SHP77 (cell line): ENCODE measurements around the gene E2F4.

Source experiments
- DNase-seq, 2 experiments: peaks; one replicate each; lab custom pipeline; 2025; lab: John Stamatoyannopoulos, UW

The E2F4 gene

DNA sequence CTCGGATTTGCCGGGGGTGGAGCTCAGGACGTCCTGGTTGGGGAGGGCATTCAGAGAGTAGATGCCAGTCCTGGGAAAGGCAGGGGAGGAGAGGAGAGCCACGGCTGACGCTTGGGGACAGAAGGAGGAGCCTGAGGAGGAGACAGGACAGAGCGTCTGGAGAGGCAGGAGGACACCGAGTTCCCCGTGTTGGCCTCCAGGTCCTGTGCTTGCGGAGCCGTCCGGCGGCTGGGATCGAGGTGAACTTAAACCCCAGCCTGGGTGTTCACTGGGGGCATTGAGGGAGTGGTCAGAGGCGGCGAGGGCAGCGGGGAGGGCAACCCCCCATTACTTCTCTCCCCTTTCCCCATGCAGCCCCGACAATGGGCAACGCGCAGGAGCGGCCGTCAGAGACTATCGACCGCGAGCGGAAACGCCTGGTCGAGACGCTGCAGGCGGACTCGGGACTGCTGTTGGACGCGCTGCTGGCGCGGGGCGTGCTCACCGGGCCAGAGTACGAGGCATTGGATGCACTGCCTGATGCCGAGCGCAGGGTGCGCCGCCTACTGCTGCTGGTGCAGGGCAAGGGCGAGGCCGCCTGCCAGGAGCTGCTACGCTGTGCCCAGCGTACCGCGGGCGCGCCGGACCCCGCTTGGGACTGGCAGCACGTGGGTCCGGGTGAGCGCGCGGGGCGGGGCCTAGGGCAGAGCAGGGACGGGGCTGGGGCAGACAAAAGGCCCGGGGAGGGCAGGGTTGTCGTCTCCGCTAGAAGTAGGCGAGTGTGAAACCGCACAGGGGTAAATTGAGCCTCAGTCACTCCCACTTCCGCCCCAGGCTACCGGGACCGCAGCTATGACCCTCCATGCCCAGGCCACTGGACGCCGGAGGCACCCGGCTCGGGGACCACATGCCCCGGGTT is 17.9 kb upstream of the E2F4 start:
- DNase-seq: peak; percentile 84 to 90

- DNase-seq: no peak
Observed at GRCh38 chr16:67174706-67175231, 17.2 kb upstream of the E2F4 start.

DNA sequence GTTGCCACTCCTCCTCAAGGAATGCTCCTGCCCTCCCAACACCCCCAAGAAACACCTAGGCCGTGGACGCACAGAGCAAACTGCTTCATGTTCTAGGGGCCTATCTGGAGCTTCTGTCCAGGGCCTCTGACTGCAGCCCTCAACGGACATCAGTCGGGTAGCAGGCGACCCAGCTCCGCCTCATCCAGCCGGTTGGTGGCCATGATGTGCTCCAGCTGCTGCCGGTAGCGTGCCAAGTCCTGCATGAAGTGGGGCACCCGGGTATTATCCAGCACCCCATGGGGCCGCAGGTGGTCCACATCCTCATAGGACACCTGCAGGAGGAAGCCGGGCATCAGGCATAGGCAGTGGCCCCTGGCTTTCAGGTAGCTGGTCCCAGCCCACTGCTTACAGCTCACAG is 15.3 kb upstream of the E2F4 start:
- no peak for DNase-seq

GRCh38 chr16:67177743-67178699 is 13.9 kb upstream of the E2F4 start:
- DNase-seq: peak; percentile 38 to 77

DNA sequence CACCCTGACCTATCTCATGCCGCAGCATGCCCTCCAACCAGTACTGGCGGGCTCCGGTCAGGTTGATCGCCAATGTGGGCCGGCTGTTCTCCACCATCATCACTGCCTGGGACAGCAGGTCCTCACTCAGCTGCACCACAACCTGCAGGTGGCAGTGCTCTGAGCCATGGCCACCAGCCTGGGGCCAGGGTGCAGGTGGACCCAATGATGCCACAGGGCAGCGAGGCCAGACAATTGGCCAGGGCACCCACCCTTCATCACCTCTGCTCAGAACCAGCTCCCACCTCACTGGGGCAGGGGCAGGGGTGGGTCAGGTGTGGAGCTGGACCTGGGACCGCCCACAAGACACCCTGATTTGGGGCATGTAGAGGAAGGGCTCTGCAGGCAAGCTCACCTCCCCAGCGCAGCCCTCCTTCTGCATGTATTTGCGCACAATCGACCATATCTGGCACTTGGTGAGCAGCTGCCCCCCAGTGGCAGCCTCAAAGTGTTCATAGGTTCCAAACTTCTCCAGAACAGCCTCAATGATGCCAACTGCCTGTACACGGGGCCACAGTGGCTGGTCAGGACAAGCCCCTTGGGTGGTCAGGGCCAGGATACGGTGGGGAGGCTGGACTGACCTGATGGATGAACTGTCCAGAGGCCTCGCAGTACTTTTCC is 12.4 kb upstream of the E2F4 start:
- peak in 1 of 2 experiments; percentile 17 for DNase-seq

GRCh38 chr16:67180166-67180565 is 11.8 kb upstream of the E2F4 start:
- no peak for DNase-seq

- no peak for DNase-seq
Observed at GRCh38 chr16:67181346-67181745, 10.6 kb upstream of the E2F4 start.

DNA sequence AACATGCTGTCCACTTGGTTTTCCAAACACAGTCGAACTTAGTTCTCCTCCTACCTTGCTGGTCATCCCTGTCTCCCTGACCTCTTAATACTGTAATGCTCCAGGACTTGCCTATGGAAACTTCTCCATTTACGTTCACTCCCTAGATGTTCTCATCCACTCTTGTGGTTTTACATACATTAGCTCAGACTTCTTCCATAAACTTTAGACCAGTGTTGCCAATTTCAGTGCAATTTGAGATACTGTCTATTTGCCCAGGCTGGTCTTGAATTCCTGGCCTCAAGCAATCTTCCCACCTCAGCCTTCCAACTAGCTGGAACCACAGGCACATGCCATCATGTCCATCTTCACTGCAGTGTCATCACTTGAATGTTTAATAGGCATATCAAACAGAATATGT is 9.7 kb upstream of the E2F4 start:
- no peak for DNase-seq

DNA sequence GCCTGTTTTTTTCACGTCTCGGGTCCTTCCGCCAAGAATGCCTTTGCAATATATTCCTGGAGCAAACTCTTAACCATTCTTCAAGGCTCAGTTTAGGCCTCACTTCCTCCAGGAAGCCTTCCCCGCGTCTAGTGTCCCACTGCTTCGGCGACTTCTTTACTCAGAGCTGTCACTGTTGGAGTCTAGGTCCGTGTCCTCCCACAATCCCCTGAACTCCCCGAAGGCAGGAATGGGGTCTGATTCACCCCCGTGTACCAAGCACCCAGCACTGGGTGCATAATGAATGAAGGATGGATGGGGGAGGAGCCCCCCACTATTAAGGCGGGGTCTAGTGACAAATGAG is 8.7 kb upstream of the E2F4 start:
- DNase-seq: no peak

- peak; percentile 95 to 97 for DNase-seq
Observed at GRCh38 chr16:67183627-67184452, 8.1 kb upstream of the E2F4 start, which contains the start of gene MATCAP1. TSS of gene MATCAP1 (minus strand) at chr16:67183963. CDS start at chr16:67180610, 3,353 bp downstream.

- peak in 1 of 2 experiments; percentile 51 for DNase-seq
Observed at GRCh38 chr16:67184453-67184994, 7.4 kb upstream of the E2F4 start.

DNA sequence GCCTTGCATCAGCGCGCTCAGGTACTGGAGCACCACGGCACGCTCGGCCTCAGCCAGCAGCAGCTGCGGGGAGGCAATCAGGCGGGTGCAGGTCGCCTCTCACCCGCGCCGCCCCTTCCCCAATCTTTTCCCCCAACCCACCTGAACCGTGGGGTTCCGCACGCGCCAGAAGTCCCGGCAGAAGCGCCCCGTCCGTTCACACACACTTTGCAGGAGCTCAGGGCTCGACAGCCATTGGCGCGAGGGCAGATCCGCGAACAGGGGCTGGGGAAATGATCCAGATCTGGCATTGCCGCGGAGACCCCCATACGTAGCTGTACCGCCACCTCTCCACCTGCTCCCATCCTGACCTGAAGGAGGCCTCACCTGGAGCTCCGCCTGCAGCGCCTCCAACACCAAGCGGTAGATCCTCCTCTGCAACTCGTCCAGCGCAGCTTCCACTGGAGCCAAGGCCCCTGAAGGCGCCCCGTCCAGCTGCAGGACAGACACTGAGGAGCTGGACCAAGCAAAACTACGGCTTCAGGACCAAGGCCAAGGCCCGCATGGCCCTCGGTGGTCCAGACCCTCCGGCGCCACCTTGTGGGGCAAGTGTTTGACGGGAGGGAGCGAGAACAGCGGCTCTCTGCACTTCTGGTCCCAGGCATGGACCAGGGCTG is 6.8 kb upstream of the E2F4 start:
- DNase-seq: peak; percentile 67 to 80

GRCh38 chr16:67185651-67186134 is 6.3 kb upstream of the E2F4 start:
- no peak for DNase-seq

DNA sequence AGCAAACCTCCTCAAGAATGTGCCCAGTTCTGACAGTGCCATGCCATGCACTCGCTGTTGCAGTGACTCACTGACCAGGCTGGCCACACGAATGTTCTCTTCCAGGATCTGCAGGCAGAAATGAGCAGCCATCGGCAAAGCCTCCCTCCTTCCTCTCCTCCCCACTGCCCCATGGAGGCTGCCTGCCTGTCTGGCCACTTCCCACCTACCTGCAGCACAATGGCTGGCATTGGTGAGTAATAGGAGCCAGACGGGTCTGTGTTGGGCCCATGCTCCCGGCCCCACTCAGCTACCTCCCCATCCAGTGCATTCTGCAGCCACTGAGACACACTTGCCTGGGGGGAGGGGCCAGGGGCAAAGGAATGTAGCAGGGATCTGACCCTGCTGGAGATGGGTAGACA is 5.4 kb upstream of the E2F4 start:
- DNase-seq: no peak

DNA sequence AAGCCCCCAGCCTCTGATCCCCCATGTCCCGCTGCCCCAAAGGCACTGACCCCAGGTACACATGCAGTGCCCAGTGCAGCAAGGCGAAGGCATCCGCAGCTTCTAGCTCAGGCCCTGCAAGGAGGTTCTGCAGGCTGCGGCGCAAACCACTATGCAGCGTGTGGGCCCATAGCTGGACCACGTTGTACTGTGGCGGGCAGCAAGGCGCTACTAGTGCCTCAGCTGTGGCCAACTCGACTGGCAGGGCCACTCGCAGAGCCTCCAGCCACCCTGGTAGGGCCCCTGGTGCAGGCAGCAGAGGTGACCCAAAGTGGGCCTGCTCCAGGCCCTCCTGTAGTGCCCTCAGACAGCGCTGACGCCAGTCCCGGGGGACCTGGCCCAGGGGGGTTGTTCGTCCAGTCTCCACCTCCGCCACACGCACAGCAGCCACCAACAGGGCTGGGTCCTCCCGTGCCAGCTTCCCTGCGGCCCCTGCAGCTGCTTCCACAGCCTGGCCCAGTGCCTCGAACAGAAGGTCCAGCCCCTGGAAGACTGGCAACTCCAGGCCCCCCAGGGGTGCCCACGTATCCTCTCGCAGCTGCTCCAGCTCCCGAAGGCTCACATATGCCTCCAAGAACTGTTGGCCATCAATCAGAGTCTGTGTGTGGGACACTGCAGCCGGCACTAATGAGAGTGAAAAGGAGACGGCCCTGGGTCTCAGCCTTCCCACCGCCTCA is 4.6 kb upstream of the E2F4 start:
- no peak for DNase-seq

- DNase-seq: no peak
Observed at GRCh38 chr16:67188323-67188722, 3.6 kb upstream of the E2F4 start.

DNA sequence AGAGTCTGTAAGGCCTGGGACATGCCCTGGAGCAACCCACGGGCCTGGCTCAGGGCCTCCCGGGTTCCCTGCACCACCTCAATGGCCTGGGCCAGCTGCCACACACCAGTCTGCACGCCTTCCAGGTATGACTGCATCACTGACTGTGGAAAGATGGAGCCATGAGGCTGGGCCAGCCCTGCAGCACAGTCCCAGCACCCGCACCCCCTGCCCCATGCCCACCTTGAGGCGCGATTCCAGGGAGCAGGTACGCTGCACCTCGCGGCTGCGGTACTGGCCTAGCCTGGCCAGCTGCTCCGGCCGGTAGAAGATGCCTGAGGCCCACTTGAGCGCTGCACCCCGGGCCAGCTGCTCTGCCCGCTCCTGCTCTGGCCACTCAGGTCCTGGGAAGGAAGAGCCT is 3.2 kb upstream of the E2F4 start:
- no peak for DNase-seq

DNA sequence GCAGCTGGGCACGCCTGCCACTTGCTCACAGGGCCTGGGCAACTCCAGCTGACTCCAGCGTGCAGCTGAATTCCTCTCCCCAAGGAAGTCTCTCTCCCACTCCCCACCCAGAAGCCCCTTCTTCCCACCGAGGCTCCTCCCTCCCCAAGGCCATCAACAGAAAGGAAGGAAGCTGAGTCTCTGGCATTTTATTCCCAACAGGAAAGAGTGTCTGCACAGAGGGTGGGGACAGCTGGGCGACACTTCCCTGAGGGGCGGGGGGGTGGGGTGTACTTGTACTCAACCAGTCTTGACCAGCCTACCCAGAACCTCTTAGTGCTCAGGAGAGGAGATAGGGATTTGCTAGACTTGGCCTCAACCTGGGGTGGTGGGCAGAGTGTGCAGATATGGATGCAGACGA is 1.9 kb upstream of the E2F4 start, which contains the start of gene EXOC3L1:
EXOC3L1 (minus strand) TSS at position 96 of the 400 bp plus-strand sequence. CDS start 460 bp downstream, outside the sequence.
- DNase-seq: peak; percentile 28 to 33
